GM19397 (cell line): ENCODE data around the gene GALNT17.

Experiments
- ATAC-seq: cut with Tn5 transposase; IDR thresholded peaks from one replicate; pipeline ENCODE4 v1.9.1; 2021; ENCODE audit warnings: mild to moderate bottlenecking, moderate library complexity; ENCODE audit not compliant: unreplicated experiment

Gene GALNT17

DNA sequence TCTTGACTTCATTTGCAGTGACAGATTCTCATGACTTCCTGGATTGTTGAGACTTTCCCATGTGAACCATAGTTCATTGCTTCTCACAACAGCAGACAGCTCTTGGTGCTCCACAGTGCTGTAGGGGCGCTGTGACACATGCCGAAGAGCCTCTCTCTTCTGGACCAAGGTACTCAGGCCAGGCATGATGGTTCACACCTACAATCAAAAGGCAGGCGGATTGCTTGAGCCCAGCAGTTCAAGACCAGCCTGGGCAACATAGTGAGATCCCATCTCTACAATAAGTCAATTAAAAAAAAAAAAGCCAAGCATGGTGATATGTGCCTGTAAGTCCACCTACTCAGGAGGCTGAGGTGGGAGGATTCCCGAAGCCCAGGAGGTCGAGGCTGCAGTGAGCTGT is 354.5 kb downstream of the GALNT17 start:
- no peak for ATAC-seq

DNA sequence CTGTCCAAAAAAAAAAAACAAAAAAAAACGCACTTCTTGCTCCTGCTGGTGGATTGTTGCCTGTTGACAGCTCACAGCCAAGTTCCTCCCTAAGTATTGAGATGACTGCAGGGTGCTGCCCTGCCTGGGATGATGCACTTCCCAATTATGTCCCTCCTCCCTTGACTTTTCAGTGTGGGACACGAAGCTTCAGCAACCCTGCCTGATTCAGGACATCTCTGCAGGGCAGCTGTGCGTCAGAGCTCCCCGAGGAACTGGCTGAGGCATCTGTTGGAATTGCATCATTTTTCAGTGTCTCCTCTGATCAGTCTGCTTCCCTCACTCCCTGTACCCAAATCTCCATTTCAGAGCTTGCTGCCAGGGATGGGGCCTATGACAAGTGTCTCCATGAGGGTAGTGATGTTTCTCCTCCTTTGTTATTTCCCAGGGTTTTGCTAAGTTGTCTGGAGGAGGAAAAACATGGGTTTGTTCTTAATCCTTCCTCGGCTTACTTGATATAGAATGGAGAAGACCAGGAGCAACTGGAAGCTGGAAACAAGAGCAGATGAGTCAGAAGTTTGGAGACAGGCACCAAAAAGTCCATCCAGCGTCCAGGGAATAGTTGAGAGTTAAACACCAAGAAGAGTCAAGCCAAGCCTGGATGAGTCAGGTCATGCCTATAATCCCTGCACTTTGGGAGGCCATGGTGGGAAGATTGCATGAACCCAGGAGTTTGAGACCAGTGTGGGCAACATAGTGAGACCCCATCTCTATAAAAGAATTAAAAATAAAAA is 355.1 kb downstream of the GALNT17 start:
- ATAC-seq, result no peak

DNA sequence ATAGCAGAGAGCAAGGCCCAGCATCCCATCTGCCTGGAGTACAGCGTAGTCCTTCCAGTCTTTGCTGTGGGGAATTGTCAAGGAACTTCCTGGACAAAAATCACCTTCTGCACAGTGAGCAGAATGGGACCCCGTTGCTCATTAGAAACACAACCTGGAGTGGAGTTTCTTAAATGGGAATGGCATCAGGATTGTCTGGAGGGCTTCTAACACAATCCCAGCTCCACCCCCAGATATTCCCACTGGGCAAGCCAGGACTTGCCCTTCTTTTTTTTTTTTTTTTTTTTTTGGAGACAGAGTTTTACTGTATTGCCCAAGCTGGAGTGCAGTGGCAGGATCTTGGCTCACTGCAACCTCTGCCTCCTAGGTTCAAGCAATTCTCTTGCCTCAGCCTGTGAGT is 356.4 kb downstream of the GALNT17 start:
- no peak for ATAC-seq

DNA sequence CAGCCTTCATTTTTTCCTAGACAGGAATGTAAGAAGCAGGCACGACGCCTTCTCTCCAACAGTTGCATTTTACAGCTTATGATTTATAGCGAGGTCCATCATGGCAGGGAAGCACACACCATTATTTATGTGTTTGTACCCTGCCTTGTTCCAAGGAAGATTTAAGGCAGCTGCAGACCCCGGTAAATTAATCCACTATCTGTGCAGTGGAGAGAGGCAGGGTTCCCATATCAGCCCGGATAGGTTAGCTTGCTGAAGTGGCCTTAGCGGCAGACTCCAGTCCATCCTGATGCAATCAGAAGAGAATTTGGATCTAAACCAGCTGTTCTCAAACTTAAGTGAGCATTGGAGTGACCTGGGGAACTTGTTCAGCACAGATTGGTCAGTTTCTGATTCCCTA is 359.4 kb downstream of the GALNT17 start:
- ATAC-seq, result no peak

DNA sequence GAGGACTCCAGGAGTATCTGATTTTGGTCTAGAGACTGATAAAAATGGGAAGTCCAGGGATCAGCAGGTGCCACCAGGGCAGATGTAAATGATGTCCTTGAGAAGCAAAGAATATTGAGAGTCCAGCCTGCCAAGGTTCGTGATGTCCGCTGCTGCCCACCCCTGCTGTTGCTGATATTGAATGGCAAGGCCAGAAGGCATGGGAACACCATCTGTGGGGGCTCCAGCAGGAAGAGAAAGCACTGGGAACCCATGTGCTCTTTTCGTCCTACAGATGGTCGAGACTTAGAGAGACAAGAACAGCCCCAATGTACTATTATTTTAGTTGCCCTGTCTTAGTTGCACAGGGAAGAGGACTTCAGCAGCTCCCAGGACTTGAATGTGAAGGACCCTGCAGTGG is 363.9 kb downstream of the GALNT17 start:
- no peak for ATAC-seq

DNA sequence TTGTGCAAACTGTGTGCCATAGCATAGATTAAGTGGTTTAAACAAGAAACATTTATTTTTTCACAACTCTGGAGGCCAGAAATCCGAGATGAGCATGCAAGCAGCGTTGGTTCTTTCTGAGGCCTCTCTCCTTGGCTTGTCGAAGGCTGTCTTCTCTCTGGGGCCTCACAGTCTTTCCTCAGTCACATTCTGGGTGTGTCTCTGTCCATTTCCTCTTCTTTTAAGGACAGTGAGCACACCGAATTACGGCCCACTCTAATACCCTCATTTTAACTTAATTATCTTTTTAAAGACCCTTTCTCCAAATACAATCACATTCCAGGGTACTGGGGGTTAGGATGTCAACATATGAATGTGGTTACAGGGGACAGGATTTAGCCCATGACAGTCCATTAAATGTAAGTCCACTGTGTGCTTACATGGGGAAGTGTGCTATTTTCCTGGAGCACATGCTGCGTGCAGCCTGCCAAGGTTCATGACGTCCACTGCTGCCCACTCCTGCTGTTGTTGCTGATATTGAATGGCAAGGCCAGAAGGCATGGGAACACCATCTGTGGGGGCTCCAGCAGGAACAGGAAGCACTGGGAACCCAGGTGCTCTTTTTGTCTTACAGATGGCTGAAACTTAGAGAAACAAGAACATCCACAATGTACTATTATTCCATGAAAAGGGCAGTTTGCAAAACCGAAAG is 365.5 kb downstream of the GALNT17 start:
- ATAC-seq, result no peak

DNA sequence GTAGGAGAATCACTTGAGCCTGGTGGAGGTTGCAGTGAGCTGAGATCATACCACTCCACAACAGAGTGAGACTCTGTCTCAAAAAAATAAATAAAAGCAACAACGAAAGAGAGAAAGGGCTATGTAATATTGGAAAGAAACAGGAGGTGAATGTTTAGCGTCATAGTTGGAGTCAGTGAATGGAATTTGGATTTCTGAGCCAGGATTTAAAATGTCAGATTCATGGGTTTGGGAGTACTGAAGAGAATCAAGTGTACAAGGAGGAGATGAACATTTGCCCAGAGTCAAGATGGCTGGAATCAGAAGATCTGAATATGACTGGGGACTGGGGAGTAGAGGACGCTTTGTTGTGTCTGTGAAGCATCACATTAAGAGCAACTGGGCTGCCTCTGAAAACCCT is 366.4 kb downstream of the GALNT17 start:
- no peak for ATAC-seq

DNA sequence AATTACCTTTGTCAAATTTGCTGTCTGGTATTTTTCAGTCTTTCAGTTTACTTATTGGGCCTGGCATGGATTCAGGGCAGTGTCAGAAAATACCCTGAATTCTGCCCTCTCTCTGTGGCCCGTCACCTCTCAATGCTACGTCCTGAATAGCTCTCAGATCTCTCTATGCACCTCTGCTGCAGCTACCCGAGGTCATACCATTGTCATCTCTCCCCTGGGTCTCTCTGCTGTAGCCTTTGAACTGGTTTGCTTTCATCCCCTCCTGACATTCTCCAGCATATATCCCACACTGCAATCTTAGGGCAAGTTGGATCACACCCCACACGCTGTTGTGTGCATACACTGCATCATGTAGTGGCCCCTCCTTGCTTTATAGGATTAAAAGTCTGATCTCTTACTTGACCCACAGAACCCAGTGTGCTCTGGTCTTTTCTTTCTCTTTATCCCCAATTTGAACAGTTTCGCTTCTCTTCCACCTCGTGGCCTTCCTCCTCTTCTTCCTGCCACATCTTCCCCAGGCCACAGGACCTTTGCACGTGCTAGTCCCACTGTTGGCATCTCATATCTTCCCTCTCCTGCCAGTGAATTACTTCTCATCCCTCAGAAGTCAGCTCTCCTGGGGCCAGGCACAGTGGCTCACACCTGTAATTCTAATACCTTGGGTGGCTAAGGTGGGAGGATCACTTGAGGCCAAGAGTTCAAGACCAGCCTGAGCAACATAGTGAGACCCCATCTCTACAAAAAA is 372.9 kb downstream of the GALNT17 start:
- ATAC-seq, result no peak

DNA sequence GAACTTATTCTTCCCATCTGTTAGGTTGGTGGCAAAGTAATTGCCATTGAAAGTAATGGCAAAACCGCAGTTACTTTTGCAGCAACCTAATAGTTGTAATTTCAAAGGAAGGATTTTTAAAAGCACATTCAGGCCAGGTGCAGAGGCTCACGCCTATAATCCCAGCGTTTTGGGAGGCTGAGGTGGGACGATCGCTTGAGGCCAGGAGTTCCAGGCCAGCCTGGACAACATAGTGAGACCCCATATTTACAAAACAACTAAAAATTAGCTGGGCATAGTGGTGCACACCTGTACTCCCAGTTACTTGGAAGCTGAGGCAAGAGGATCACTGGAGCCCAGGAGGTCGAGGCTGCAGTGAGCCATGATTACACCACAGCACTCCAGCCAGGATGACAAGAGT is 374.9 kb downstream of the GALNT17 start:
- no peak for ATAC-seq

DNA sequence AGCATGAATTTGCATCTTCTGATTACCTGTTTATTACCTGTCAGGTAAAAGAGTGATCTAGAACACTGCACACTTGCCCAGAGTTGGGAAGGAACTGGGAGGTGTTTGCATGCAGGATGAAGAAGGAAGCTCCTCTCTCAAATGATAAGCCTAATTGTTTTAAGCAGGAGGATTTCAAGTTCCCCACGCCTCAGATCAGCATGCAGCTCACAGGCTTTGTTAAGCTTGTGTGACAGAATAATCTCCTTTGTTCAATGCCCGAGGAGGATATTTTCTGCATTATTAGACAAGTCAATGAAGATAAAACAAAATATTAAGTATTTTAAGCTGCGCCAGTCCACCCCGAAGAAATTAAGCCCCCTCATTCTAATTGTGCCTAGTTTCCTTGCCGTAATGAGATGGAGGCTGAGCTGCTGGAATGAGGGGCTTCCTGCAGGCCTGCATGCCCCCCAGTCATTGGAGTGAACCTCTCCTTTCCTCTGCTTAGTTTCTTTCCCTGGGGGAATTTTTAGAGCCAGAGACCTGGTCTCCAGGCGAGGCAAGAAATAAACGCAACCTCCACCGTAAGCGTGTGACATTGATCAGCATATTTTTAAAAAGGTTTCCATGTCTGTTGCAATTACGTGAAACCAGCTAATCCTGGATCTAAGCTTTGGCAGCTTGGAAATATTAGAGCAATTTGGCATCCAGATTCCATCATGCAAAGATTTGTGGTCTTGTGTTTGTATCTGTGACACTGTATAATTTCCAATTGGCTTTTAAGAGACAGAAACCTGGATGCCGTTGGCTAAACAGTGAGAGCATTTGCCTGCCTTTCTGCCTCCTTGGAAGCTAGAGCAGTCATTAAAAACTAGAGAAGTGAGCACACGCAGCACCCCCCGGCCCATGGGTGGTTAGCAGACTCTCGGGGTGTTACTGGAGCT is 376.0 kb downstream of the GALNT17 start:
- ATAC-seq, result no peak

DNA sequence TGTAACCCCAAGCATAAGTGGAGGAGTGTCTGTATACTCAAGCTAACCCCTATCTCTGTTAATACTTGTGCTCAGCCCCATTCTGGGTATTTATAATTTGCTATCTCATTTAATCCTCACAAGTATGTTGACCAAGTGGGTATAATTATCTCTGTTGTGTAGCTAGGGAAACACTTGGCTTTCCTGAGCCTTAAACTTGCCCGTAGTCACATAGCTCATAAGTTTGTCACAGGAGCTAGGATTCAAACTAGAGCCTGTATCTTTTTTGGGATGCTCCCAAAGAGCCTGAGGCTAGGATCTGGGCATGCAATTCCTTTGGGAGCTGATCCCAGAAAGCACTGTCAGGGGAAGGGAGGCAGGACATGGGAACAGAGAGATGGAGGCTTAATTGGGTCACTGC is 377.4 kb downstream of the GALNT17 start:
- no peak for ATAC-seq

DNA sequence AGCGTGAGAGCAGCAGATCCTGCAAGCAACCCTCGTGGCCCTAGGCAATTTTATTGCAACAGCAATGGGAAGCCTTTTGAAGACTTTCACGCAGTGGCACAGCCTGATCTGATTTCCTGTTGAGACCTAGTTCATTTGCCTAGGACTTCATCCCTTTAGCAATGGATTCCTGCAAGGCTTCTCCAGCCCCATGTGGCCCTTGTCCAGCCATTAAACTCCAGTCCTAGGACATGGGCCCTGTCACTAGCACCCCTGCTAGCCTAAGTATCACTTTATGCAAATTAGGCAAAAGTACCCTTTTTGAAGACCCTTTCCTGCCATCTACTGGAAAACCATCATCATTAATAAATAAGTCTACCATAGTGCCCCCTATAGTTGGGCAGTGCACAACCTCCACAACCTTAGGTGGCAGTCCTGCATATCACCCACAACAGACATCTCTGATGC is 379.4 kb downstream of the GALNT17 start:
- ATAC-seq, result no peak

DNA sequence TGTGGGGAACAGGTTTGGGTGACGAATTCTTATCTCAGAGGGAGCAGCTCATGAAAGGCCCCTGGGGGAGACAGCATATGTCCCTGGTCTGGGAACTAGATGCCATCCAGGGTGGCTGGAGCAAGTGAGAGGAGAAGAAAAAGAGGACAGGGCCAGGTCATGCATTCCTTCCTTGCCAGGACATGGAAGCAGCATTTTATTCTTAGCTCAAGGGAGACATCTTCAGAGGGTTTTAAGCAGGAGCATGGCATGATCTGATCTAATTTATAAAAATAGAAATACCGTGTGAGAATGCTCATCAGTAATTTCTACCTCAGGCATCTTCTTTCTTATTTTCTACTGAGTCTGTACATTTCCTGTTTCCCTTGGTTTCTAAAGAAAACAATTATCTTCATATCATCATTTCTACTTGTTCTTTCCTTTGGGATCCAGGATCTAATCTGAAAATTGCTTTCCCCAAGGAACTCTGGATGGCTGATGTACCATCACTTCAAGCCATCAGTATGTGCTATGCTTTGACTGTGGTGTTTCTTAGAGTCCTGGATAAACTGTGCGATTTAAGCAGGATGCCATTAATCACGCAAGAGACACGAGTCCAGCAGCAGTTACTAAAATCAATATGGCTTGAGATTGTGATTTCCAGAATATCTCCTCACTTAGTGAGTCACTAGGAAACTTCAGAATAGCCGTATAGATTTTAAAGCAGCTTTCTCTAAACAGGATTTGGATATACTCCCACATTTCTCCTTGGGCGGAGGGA is 386.2 kb downstream of the GALNT17 start:
- ATAC-seq, result no peak

DNA sequence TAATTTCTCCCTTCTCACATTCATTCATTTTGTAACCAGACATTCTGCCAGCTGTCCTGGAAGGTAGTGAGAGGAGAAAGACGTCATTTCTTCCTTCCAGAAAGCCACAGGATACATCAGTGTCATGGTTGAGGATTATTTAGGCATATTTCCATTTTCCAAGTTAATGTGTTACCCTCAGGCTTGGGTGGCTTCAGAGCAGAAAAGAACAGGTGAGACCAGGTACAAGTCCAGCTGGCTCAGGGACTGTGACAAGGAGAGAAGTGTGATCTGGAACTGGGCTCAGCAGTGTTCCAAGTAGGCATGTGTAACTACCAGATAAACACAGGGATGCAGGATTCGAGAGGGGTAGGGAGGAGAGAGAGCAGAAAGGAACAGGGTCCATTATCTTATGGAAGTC is 386.9 kb downstream of the GALNT17 start:
- ATAC-seq, result no peak

DNA sequence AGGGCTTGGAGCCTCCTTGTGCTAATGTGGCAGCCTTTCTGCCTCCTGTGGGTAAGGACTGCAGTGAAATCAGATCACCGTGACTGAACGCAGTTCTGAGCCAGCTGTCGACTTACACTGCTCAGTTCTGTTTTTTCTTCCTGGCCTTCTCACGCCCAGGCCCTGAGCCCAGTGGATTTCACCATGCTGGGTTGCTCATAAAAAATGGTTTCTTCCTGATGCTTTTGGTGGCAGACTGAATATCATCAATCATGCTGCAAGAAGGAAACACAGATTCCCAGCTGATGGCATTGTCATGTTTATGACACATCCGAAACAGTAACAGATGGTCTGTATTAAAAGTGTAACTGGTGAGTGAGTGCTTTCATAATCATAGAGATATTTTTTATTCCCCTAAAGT is 389.6 kb downstream of the GALNT17 start:
- no peak for ATAC-seq

DNA sequence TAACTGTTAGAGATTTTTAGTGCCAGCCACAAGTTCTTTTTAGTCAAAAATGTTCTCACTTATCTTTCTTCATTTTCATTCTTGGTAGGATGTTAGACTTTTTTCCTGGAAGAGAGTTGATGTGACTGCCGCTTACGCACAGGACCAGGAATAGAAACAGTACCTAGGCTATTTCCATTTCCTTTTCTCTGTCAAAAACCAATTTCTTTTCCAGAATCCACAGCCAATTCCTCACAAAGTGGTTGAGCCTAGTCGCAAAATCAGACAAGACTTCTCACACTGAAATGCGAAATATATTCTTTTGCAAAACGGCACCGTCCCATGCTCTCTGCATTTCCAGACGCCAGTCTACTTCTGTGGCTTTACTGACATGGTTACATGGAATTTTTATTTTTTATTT is 394.2 kb downstream of the GALNT17 start:
- ATAC-seq, result no peak

DNA sequence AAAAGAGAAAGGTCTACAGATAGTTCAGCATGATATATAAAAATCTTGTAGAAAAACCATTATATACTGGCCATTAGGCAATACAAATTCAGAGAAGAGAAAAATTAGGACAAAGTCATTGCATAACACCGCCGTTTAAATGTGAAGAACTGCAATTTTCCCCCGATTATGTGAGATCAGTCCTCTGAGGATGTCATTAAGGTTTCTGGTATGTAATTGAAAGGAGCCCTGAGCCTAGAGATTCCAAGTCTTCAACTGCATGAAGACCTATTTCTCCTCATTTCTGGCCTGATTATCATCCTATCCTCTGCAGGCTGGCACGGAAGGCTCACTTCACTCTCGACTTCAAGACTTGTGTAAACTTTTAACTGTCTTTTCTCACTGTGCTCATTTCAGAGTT is 395.3 kb downstream of the GALNT17 start:
- ATAC-seq, result no peak

DNA sequence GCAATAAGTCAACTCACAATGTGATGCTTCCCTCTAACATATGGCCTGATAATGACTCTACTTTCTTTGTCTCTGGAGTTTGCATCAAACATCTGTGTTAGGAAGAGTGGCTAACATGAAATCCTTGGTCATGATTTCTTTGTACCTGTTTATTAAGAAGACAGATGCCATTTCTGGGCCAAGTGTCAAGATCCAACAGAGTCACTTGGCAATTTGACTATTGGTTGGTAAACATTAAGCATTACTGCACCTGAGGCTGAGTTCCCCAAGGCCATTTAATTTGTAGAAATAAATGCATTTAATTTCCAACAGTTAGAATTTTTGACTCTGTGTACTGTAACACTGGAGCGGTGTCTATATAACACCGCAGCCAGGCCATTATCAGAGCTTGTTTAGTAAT is 403.7 kb downstream of the GALNT17 start:
- no peak for ATAC-seq

DNA sequence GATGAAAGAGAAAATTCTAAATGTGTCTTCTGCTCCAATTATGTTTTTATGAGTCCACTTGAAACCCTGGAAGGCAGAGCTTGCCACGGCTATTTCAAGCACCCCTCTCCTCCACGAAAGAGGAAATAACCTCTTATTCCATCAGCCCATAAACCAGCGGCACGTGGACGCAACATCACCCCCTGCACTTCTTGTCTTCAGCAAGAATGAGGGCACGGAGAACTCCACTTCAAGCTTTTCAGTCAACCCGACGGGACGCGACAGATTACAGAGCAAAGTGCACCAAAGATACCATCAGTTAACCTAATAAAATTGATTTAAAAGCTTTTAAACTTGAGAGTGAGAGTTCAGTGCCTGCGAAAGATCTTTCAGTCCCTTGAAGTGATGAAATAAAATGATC is 406.3 kb downstream of the GALNT17 start:
- no peak for ATAC-seq

DNA sequence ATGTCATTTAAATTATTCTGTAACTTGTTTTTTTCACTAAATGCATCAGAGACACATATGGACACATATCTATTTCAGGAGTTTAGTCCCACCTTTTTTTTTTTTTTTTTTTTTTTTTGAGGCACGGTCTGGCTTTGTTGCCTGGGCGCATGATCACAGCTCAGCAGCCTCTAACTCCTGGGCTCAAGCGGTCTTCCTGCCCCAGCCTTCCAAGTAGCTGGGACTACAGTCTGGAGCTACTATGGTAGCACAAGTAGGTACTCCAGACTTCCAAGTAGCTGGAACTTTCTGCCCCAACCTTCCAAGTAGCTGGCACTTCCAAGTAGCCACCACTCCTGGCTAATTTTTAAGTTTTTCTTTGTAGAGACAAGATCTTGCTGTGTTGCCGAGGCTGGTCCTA is 407.7 kb downstream of the GALNT17 start:
- no peak for ATAC-seq
